Endodermal cell (in vitro differentiated cells): ENCODE results near the gene SOX1. TPM values are rescaled to one million over a fixed set of nuclear protein-coding genes. Genes with fewer than 3 reads are reported as not detected.

Source experiments
- DNase-seq: peaks from one replicate; pipeline ENCODE4 v3.0.0-alpha.2; 2017
- H3K27ac ChIP-seq: 2 replicates; pipeline ENCODE4 v1.5.1; 2013; ENCODE audit warnings: mild to moderate bottlenecking, low read depth, low read length, moderate library complexity
- H3K27me3 ChIP-seq: 2 replicates; pipeline ENCODE4 v1.6.1; 2013; ENCODE audit warnings: mild to moderate bottlenecking, low read length, moderate library complexity; ENCODE audit not compliant: insufficient read depth, control insufficient read depth, poor library complexity, severe bottlenecking
- H3K36me3 ChIP-seq: 2 replicates; pipeline ENCODE4 v1.7.0; 2013; ENCODE audit warnings: mild to moderate bottlenecking, low read length, moderate library complexity; ENCODE audit not compliant: control insufficient read depth, insufficient read depth
- H3K4me1 ChIP-seq: one replicate; pipeline ENCODE4 v1.7.0; 2013; ENCODE audit warnings: low read length; ENCODE audit not compliant: control insufficient read depth, insufficient read depth
- H3K4me3 ChIP-seq: 2 replicates; pipeline ENCODE4 v1.5.1; 2013; ENCODE audit warnings: mild to moderate bottlenecking, low read length, moderate library complexity
- H3K9ac ChIP-seq: 2 replicates; pipeline ENCODE4 v1.6.1; 2013; ENCODE audit warnings: mild to moderate bottlenecking, low read length, moderate library complexity; ENCODE audit not compliant: poor library complexity, severe bottlenecking; ENCODE audit errors: extremely low read depth
- H3K9me3 ChIP-seq: 2 replicates; pipeline ENCODE4 v1.6.1; 2013; ENCODE audit warnings: mild to moderate bottlenecking, low read length, moderate library complexity; ENCODE audit not compliant: control insufficient read depth
- H3K27ac Mint-ChIP-seq: 2 replicates; pipeline ENCODE4 v1.8.0; 2020; ENCODE audit warnings: mixed read lengths
- H3K27me3 Mint-ChIP-seq: 2 replicates; pipeline ENCODE4 v1.8.0; 2021; ENCODE audit warnings: mild to moderate bottlenecking, mixed read lengths; ENCODE audit not compliant: insufficient read depth
- H3K36me3 Mint-ChIP-seq: 2 replicates; pipeline ENCODE4 v1.8.0; 2020; ENCODE audit warnings: low read depth, mixed read lengths
- H3K4me1 Mint-ChIP-seq: 2 replicates; pipeline ENCODE4 v1.8.0; 2020; ENCODE audit warnings: mixed read lengths
- H3K4me3 Mint-ChIP-seq: 2 replicates; pipeline ENCODE4 v1.8.0; 2020; ENCODE audit warnings: mild to moderate bottlenecking, moderate library complexity, mixed read lengths
- H3K9me3 Mint-ChIP-seq: 2 replicates; pipeline ENCODE4 v1.8.0; 2020; ENCODE audit warnings: mild to moderate bottlenecking, mixed read lengths
- CTCF ChIP-seq: fragments of 200-600 bp; sonication (generic); conservative IDR thresholded peaks from 2 replicates; pipeline ENCODE4 v1.5.0; 2021; ENCODE audit warnings: antibody characterized with exemption, mild to moderate bottlenecking
- WGBS, 2 experiments: methylation state at CpG; one replicate each; pipeline versions ENCODE4 v1.1.5 to v1.1.7; 2013; ENCODE audit warnings: missing lambda C conversion rate in 2 of 2, mixed read lengths in 1 of 2; ENCODE audit not compliant: insufficient coverage in 1 of 2, insufficient read length in 1 of 2; 5-methylcytosine and 5-hydroxymethylcytosine counted together
- total RNA-seq, 2 donors: library from RNA; stranded (reverse); fragmentation: NEBNext Ultra II Directional in 1 of 2; extraction: Animal tissue kit (Norgen Biotek cat#: 25700) in 1 of 2; gene quantifications; 2 replicates in 1 of 2; 3 replicates in 1 of 2; pipeline ENCODE4 v1.2.1, GENCODE V29; 2021

Gene SOX1
- total RNA-seq, 2 donors from 2014 or later, result not detected

DNA sequence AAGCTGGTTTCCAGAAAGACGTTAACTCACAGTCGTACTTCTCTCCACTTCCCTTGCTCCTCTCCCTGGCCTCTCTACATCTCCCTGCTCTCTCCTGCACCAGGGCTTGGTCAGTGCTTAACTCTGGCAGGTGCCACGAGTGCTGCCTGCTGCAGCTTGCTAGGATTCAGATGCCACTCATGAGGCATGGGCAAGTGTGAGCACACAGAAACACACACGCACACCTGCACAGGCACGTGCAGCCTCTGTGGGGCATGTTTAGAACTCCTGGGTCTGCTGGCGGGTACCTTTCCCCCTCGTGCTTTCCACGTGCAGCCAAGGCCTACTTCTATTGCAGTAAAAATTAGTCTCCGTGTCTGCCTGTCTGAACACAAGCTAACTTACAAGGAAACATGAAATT is 31.8 kb downstream of the SOX1 start:
- DNase-seq, result no peak
- WGBS, 2 experiments, result 78 to 84% methylated on average over 8 of the region's 9 CpGs
- H3K4me3 ChIP-seq, result no peak overlapping the region
- H3K9me3 ChIP-seq, result no peaks in the 10 kb centered on the region
- H3K4me1 ChIP-seq, result peaks cover 2% of the 10 kb centered on the region
- Mint-ChIP-seq H3K9me3 (no peaks in the 10 kb centered on the region), H3K4me3 (no peak overlapping the region), H3K36me3 (no peaks in the 10 kb centered on the region), H3K27me3 (peaks cover 95% of the 10 kb centered on the region), H3K4me1 (no peaks in the 10 kb centered on the region), H3K27ac (no peak overlapping the region)
- H3K27ac ChIP-seq, result no peak overlapping the region
- no peaks in the 10 kb centered on the region for H3K36me3 ChIP-seq
- peaks cover 94% of the 10 kb centered on the region for H3K27me3 ChIP-seq
- H3K9ac ChIP-seq, result no peak overlapping the region
- TF ChIP-seq CTCF, result no peak

DNA sequence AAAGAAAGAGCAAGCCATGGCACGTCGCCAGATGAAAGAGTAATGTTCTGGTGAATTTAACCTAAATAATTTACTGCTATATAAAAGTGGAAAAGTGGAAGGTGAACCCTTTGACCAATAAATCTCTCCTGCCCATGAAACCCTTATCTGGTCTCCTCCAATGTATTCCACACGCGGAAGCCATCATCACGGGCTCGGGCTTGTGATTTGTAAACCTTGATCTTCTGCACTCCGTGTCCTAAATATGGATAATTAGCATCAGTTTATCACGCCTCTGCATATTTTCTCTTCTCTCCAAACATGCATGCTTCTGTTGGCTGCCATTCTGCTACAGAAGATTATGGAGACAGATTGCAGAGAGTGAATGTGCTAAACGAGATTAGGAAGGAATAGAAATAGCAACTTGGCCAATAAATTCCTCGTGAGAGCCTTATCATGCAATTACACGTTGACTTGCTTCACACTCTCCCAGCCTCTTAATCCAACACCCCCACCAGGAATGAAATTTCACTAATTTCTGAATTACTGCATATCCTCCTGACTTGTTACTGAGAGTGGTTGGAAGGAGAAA is 34.5 kb downstream of the SOX1 start:
- no peak for TF ChIP-seq CTCF
- Histone ChIP-seq H3K4me3 (no peak overlapping the region), H3K9me3 (no peaks in the 10 kb centered on the region), H3K4me1 (peaks cover 12% of the 10 kb centered on the region), H3K27me3 (peaks cover 99% of the 10 kb centered on the region), H3K36me3 (no peaks in the 10 kb centered on the region), H3K9ac (no peak overlapping the region), H3K27ac (no peak overlapping the region)
- H3K9me3 Mint-ChIP-seq, result no peaks in the 10 kb centered on the region
- peaks cover 95% of the 10 kb centered on the region for H3K27me3 Mint-ChIP-seq
- no peak for DNase-seq
- H3K4me1 Mint-ChIP-seq, result peaks cover 9% of the 10 kb centered on the region
- H3K36me3 Mint-ChIP-seq, result no peaks in the 10 kb centered on the region
- WGBS, 2 experiments, result 87 to 92% methylated on average over 7 to 11 of the region's 11 CpGs
- H3K4me3 Mint-ChIP-seq, result no peak overlapping the region
- no peak overlapping the region for H3K27ac Mint-ChIP-seq

GRCh38 chr13:112102243-112102642 is 35.3 kb downstream of the SOX1 start:
- Histone ChIP-seq H3K27ac (no peak overlapping the region), H3K9ac (no peak overlapping the region), H3K27me3 (peaks cover 99% of the 10 kb centered on the region), H3K36me3 (no peaks in the 10 kb centered on the region), H3K4me1 (peaks cover 12% of the 10 kb centered on the region), H3K4me3 (no peak overlapping the region), H3K9me3 (no peaks in the 10 kb centered on the region)
- peaks cover 11% of the 10 kb centered on the region for H3K4me1 Mint-ChIP-seq
- peaks cover 95% of the 10 kb centered on the region for H3K27me3 Mint-ChIP-seq
- H3K27ac Mint-ChIP-seq, result no peak overlapping the region
- no peaks in the 10 kb centered on the region for H3K9me3 Mint-ChIP-seq
- peak; percentile 42 for TF ChIP-seq CTCF
- H3K4me3 Mint-ChIP-seq, result no peak overlapping the region
- no peak for DNase-seq
- WGBS, 2 experiments, result 62 to 70% methylated on average over 5 to 7 of the region's 7 CpGs
- H3K36me3 Mint-ChIP-seq, result no peaks in the 10 kb centered on the region
